ENCODE measurements around the gene CAPN3.

Gene CAPN3

DNA sequence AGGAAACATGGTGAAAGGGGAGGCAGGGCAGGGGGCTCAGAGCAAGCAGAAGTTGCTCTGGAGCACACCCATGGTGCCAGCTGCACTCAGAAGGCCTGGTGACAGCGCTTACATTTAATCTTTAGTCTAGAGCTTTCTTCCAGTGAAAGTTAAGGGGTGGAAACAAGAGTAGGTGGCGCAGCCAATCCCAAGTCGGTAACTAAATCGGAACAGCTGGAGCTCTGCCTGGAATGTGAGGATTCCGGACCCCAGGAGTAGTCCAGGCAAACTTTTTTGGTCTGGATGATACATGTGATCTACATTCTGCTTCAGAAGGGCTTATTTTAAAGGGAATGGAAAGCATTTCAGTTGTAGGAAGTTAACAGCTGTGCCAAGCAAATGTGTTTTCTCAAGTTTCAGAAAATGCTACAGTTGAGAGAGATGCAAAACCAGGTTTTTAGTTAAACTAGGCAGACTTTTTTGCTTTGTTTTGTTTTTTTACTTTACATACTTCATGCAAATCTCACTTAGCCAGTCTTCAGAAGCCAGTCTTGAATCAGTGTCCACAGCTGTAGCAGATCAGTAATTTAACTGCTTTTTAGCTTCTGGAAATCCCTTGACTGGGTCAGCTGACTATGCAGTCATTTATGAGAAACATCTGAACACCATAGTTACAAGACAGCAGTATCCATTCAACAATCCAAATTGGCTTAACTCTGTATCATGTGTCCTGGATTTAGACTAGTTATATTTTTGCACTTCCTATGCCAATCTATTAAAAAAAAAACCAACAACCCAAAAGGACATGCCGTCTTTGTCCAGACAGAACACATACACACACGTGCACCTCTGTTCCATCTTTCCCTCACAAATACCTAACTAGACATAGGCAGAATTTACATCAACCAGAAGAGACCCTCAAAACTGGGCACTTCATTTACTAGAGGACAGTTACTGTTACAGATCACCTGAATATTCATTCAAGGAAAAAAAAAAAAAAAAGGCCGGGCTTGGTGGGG is 98.4 kb downstream of the CAPN3 start:
- no peak for DNase-seq

DNA sequence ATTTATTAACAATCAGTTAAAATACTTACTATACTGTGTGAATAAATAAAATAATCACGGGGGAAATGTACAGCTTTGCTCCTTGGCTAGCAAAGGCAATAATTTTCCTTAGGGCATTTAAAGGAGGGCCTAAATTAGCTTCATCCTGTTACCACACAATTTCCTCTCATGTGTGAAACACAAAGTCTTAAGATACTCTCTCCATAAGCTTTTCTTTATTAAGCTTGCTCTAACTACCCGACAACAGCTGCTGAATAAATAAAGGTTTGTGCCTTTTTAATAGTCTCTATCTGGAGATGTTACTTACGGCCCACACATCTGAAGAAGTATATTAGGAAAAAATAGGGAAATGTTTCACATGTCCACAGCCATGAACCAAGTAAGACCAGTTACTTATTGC is 102.0 kb downstream of the CAPN3 start:
- DNase-seq = no peak
